K562 (cell line): ENCODE results near the gene OR10H5. TPM values are rescaled to one million over a fixed set of nuclear protein-coding genes. Genes with fewer than 3 reads are reported as not detected.

Source experiments
- CAMTA2 ChIP-seq: fragments of 250-450 bp; sonication (Bioruptor Pico); conservative IDR thresholded peaks from 2 replicates; pipeline ENCODE4 v1.5.1; 2022
- CBX3 ChIP-seq, 2 experiments: IDR thresholded peaks; 1 replicate in 1 of 2; 2 replicates in 1 of 2; pipeline ENCODE4 v1.6.1; 2012; ENCODE audit warnings: inconsistent platforms in 2 of 2, low read length in 2 of 2, borderline replicate concordance in 1 of 2, control low read depth in 1 of 2
- GABPA ChIP-seq: fragments of 200-800 bp; sonication (Bioruptor generic); conservative IDR thresholded peaks from 2 replicates; pipeline ENCODE4 v1.6.1; 2016; ENCODE audit warnings: low read depth, missing genetic modification characterization, missing compliant biosample characterization
- HNRNPL ChIP-seq: fragments of 200-400 bp; formaldehyde crosslinking; IDR thresholded peaks from 2 replicates; pipeline ENCODE4 v1.6.1; 2017; ENCODE audit warnings: low read depth, mild to moderate bottlenecking, low read length
- IFI16 ChIP-seq: fragments of 250-450 bp; sonication (Bioruptor Pico); IDR thresholded peaks from 2 replicates; pipeline ENCODE4 v2.1.2; 2022; ENCODE audit warnings: mild to moderate bottlenecking, inconsistent platforms
- MEF2A ChIP-seq: IDR thresholded peaks from 2 replicates; pipeline ENCODE4 v1.6.1; 2011; ENCODE audit warnings: low read depth, mild to moderate bottlenecking, low read length, moderate library complexity; ENCODE audit not compliant: control insufficient read depth
- PBX2 ChIP-seq, 2 experiments: IDR thresholded peaks in 1 of 2; conservative IDR thresholded peaks in 1 of 2; 2 replicates each; pipeline ENCODE4 v1.6.1; 2016; ENCODE audit warnings: low read depth in 2 of 2, mild to moderate bottlenecking in 1 of 2, missing compliant biosample characterization in 1 of 2, missing genetic modification characterization in 1 of 2, moderate library complexity in 1 of 2
- SPI1 ChIP-seq: IDR thresholded peaks from 2 replicates; pipeline ENCODE4 v1.6.1; 2011; ENCODE audit warnings: low read depth, low read length, control low read depth, borderline replicate concordance
- TEAD2 ChIP-seq: fragments of 450-650 bp; IDR thresholded peaks from 2 replicates; pipeline ENCODE4 v1.6.1; 2016; ENCODE audit warnings: missing genetic modification characterization, control low read depth, missing compliant biosample characterization
- ZBTB40 ChIP-seq, 2 experiments: fragments of 450-650 bp in 1 of 2; sonication (generic) in 1 of 2; formaldehyde crosslinking in 1 of 2; IDR thresholded peaks; 2 replicates each; pipeline versions ENCODE4 v1.7.1 to v1.9.0; 2016 to 2022; ENCODE audit warnings: inconsistent platforms in 1 of 2, mild to moderate bottlenecking in 1 of 2, missing genetic modification reagents in 1 of 2
- ZNF184 ChIP-seq: sonication (generic); formaldehyde crosslinking; IDR thresholded peaks from 2 replicates; pipeline ENCODE4 v1.5.0; 2020; ENCODE audit warnings: missing genetic modification reagents
- ZNF217 ChIP-seq: sonication (generic); formaldehyde crosslinking; IDR thresholded peaks from 2 replicates; pipeline ENCODE4 v1.8.0; 2022; ENCODE audit warnings: mild to moderate bottlenecking, missing genetic modification reagents
- ZNF263 ChIP-seq: sonication (generic); formaldehyde crosslinking; IDR thresholded peaks from 2 replicates; pipeline ENCODE4 v1.8.0; 2022; ENCODE audit warnings: mild to moderate bottlenecking, missing genetic modification reagents, borderline replicate concordance
- ZNF408 ChIP-seq: fragments of 250-450 bp; sonication (Bioruptor Pico); IDR thresholded peaks from 2 replicates; pipeline ENCODE4 v1.4.0; 2020; ENCODE audit warnings: low read depth, mild to moderate bottlenecking, moderate library complexity
- ZNF695 ChIP-seq: fragments of 450-650 bp; formaldehyde crosslinking; IDR thresholded peaks from 2 replicates; pipeline ENCODE4 v1.4.0; 2020; ENCODE audit warnings: mild to moderate bottlenecking, moderate library complexity
- polyA plus RNA-seq, 8 experiments: library from polyadenylated mRNA; depleted of rRNA in 4 of 8; stranded (reverse) in 5 of 8; unstranded in 3 of 8; fragments of >200 nt; fragmentation: Nextera tagmentation in 2 of 8; fragmentation: Illumina TruSeq in 1 of 8; extraction: Ambion mirVana in 2 of 8; extraction: Trizol in 1 of 8; gene quantifications; 2 replicates each; pipeline versions ENCODE4 v1.2.1 to v1.2.3, GENCODE V29; 2011 to 2014; ENCODE audit warnings: inconsistent platforms in 1 of 8, missing spikeins in 1 of 8
- total RNA-seq, 7 experiments: library from RNA; depleted of rRNA in 6 of 7; stranded (reverse); fragments of >200 nt in 6 of 7; fragmentation: Illumina TruSeq in 2 of 7; extraction: Trizol in 2 of 7; gene quantifications; 2 replicates each; pipeline versions ENCODE4 v1.2.1 to v1.2.3, GENCODE V29; 2011 to 2021; ENCODE audit warnings: low replicate concordance in 1 of 7

OR10H5 gene
- total and polyA plus RNA-seq, 9 of the 15 experiments (the other 6 are each of a cell fraction or from before 2014, with no cell fraction given), result not detected

- TF ChIP-seq ZNF263 (CRISPR knock-in tag) (no peak), PBX2 (CRISPR knock-in tag; IDR thresholded peaks at IDR 0.05; ENCODE audit: low read depth) (no peak), PBX2 (tag; conservative IDR thresholded peaks at IDR 0.05; ENCODE audit: low read depth) (peak; percentile 64), SPI1 (no peak), ZNF408 (CRISPR knock-in tag) (no peak), ZBTB40 (IDR thresholded peaks at IDR 0.05) (peak; percentile 96), ZBTB40 (CRISPR knock-in tag; IDR thresholded peaks at IDR 0.05) (no peak), MEF2A (no peak), ZNF184 (no peak), ZNF217 (no peak), HNRNPL (no peak), GABPA (tag) (peak; percentile 95), ZNF695 (CRISPR knock-in tag) (peak; percentile 13; the same call in 1 of the 2 replicates), CBX3 (IDR thresholded peaks at IDR 0.05; ENCODE audit: borderline replicate concordance in 1 of 2, low read length in 2 of 2) (no peak; a peak in 1 of 3 replicates), IFI16 (CRISPR knock-in tag) (no peak), TEAD2 (tag) (no peak), CAMTA2 (CRISPR knock-in tag) (peak; percentile 91)
Measured at GRCh38 chr19:15836330-15837220, 49.1 kb downstream of the OR10H5 start (continued).
